Femur (tissue), 1 donor: ENCODE measurements around the gene CACNA1C.

Source experiments
- DNase-seq: peaks from one replicate; pipeline ENCODE4 v3.0.0-alpha.2; 2017

Gene CACNA1C

DNA sequence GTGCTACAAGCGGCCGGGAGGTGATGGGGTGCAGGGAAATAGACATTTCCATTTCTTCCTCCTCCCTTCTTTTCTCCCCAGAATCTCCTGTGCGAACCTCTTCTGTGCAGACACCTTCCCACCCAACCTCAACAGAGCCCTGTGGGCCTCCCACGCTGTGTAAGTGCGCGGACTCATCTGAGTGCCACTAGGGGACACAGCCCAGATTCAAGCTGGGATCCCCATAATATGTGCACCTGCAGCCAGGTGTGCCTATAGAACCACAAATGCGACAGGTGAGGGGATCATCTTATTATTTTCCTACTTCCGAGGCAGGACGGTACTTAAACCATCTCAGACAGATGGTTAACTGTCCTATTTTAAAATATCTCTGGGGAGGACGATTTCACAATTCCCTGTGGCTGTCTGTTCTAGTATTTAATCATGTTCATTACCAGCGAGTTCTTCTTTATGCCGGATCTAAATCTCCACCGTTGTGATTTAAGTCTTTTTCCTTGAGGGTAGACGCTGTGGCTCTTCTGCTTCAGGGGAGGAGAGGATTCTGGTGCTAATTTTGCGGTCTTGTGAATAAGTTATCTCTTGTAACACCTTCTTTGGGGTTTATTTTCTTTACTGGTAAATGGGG is 17.2 kb upstream of the CACNA1C start:
- no peak for DNase-seq

DNA sequence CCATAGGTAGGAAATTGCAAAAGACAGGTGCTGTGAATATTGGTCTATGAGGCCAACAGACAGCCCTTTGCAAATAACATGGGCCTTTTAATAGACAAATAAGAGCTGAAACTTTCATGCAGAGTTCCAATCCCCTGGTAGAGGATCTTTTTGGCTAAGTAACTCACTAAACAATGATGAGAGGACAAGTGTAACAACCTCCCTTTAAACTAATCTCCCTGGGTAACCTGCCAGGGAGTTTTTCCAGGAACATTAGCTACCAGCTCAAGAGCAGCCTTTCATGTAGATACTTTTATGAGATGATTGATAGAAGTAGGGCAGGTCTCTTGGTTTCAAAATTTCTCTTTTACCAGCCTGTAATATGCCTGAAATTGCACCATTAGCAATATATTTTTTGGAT is 13.8 kb upstream of the CACNA1C start:
- DNase-seq, result no peak

DNA sequence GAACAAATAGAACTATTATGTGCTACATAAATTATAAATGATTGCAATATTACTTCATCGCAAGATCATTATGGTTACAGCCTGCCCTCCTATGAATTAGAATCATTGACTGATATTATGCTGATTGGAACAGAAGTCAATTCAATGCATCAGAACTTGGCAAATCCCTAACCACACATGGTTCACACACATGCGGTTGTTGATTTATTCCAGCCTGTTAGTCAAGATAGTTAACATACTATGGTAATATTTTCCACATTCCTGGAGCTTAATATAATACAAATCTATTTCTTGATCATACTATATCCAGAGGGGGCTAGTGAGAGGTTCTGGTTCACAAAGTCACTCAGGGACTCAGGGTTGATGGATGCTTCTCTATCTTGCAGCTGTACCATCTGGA is 9.7 kb upstream of the CACNA1C start:
- DNase-seq, result no peak

DNA sequence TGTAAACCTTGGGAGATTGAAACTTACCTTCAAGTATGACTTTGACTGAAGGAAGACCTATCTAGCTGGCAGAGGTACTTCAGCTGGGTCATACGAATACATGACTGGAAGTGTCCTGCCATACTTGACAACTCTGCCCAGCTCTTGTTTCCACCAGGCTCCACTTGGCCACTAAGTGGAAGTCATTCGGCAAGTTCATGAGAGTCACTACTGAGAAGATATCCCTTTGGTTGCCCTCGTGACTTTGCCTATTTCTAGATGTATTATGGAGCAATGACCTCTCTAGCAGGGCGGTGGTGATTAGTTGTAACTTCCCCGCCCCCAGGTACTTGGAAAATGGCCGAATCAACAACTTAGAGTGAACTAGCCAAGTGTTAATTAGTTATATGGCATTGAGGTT is 8.6 kb upstream of the CACNA1C start:
- DNase-seq, result no peak

DNA sequence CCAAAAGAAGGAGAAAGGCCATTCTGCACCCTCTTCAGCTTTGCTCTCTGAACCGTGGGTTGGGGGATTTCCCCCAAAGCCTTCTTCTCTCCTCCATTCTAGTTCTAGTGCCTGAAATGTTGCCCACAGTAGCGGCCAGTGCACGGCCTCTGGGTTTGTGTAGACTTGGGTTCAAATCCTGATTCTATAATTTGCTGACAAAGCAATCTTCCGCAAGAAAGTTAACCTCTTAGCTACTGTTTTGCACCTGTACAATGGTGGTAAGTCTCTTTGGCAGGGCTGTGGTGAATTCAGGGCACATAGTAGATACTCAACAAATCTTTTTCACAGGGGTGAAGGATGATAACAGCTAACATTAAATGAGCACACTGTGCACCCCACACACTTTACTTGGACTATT is 5.8 kb upstream of the CACNA1C start:
- no peak for DNase-seq

DNA sequence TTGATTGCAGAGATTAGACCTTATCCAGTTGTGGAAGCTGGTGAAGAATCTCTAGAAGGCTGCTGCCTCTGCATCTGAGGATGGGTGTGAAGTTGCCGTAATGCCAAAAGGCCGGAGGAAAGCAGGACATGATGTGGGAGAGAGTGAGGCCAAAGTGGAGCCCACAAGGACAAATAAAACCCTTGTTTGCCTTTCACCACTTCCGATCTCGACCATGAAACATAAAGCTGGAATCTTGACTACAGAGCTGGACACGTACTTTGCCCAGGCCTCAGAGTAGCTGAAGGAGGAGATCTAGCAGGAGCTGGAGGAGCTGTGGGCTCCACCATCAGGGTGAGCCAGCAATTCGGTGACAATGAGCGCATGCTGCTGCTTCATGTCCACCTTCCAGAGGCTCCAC is 5.0 kb upstream of the CACNA1C start:
- no peak for DNase-seq

DNA sequence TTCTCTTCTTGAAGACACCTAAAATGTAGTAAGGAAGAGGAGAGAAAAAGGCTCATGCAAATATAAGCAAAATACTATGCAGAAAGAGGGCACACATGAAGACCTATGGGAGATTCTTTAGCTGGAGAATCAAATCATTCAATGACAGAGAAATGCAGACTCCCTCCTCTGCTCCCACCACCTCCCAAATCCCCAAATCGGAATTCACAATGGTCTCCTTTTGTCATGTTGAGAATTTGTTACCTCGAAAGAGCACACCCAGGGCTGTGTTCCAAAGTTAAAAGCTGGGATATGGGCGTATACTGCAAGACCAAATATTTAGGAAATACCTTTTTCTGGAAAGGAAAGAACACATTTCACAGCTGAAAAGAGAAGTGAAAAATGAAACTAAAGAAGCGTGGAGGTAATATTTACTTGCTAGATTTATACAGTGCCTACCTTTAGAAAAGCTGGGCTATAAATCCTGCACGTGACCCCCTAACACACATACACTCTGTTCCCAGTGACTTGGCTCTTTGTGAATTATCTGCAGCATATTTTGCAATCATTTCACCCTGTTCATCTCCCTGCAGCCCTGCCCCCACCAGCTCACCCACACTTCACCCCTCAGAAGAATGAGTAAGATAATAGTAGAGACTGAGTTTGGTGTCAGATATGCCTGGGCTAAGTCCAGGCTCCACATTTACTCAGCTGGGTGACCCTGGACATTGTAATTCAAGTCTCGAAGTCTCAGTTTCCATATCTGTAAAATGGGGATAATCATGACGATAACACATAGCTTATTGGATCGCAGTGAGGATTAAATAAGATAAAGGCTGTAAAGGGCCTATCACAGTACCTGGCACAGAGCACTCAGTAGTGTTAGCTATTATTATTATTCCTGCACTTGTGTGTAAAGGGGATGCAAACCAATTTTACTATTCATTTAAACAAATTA is 2.9 kb upstream of the CACNA1C start:
- no peak for DNase-seq

DNA sequence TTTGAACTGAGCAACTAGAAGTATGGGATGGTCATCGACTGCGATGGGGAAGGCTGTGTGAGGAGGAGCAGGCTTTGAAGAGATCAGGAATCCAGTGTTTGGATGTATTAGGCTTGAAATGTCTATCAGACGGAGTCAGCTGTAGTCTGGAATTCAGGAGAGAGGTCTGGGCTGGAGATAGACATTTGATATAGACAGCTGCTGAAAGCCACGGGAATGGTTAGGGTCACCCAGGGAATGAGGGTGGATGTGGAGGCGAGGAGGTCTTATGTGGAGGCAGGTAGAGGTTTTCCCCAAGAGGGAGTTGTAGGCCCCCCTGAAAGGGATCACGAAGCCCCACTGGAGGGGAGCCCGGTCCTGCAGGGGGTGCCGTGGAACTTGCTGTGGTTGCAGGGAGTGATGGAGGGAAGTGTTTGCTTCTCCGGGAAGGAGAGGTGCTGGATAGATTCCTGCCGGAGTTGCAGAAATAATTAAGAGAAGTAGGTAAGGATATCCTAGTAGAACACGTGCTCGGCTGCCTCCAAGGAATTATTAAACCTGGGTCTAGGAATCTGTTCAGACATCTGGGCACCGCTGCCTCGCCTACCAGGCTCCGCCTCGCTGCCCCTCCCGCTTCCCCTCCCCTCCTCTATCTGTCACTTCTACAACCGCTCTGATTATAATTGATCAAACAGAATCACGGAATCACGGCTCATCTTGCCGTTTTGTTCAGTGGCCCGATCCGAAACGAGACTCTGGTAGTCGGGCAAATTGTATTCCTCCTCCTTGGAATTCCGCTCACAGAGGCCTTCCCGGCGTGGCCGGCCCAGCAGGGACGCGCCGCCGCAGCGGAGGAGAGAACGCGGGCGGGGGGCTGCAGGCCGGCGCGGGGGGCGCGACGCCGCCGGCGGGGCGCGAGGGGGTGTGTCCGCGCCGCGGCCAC is 826 bp upstream of the CACNA1C start:
- peak; percentile 37 for DNase-seq

DNA sequence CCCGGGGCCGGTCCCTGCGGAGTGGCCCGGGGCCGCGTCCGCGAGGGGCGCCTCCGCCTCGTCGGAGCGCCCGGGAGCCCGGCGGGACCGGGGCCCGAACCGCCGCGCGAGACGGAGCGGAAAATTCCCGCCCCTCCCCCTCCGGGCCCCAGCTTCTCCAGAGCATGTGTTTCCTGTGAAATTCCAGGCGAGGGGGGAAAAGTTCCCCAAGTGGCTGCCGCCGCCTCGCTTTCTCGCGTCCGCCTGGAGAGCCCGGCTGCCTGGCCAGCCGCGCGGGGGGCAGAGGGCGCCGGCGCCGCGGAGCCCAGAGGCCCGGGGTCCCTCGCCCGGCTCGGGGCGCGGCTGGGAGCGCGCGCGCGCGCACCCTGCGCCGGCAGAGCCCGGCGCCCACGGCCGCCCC is 904 bp downstream of the CACNA1C start:
- peak; percentile 57 for DNase-seq

DNA sequence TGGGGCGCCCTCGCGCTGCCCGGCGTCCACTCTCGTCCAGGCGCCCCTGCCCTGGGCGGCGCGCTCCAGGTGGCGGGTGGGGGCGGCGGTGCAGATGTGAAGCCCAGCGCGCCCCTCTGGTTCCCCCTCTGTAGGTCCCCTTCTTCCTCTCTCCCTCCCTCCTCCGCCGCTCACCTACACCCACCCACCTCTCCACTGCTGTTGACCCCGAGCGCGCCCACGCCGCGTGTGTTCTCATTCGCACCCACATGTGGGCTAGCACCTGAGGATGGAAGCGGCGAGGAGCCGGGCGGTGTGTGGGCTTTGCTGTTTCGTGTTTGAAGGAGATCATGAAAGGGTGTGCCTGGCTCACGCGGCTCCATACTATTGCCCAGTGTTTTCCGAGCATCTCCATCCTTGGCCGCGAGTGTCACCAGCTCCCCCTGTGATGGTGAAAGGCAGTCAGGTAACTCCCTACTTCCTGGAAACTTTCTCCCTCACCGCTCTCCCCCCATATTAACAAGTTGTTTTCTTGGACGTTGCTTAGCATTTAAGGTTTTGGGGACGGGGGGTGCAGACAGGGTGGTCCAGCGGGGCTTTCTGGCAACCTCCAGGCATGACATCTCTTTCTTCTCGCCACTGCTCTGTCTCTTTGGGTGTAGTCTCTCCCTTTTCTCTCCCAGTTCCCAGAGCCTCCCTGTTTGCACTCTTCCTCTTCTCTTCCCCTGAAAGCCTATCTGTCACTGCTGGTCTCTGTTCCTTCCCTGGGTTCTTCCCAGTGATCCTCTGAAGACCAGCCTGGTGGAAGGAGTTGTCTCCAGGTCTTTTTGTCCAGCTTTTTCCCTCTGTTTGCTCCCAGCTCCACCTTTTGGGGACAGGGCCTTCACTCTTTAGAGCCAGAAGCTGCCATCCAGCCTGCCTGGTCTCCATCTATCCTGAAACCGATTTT is 1.6 kb downstream of the CACNA1C start:
- peak; percentile 50 for DNase-seq

DNA sequence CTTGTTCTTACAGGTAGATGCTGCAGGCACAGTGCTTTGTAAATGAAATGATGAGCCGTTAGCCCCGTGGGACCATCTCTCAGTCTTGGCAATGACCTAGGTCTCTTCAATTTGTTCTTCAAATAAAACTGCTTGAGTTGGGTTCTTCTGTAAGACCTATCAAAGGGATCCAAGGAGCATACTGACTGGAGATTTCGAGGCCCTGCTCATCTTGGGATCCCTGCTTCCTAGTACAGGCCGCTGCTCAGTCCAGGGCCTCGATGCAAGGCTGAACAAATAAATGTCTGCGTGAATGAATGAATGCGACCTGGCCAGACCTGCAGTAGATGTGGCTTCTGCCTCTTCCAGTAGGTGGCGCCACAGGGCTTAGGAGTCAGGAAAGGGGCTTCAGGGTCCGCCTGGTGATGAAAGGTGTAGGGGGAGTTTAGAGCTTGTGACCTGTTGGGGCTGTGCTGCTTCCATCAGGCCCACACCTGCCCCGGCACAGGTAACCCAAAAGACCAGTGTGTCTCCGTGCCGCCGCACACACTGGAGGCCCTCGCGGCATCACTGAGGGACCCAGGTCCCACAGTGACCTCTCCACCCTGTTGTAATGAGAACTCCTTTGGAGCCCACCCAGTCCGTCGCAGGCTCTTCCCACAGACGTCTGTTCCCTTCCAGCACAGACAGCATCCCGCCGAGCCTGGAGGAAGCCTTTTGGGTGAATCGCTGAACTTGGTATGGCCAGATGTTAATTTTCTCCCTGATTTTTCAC is 4.4 kb downstream of the CACNA1C start:
- DNase-seq, result peak; percentile 60

DNA sequence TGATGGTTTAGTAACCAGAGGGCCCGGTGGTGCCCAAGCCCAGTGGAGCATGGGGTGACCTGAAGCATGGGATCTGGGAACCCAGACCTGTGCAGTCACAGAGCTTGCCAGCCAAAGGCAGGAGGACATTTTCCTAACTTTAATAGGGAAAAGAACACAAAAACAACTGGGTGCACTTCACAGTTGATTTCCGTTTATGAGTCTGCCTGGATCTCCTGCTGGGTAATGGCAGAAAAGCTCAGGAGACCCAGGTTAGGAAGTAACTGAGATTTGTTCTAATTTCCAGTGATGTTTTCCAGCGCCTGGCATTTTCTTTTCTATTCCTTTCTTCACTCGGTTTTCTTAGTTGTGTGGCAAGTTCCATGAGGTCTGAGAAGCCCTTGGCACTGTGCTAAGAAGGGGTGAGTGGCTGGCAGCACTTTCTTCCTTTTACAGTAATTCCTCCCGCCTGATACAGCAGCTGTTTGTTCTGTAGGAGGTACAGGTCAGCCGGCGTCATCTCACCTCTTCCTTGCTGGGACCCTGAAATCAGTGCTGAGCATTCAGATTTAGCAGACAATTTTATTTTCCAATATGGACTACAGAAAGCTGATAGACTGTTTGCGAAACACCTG is 5.1 kb downstream of the CACNA1C start:
- no peak for DNase-seq

DNA sequence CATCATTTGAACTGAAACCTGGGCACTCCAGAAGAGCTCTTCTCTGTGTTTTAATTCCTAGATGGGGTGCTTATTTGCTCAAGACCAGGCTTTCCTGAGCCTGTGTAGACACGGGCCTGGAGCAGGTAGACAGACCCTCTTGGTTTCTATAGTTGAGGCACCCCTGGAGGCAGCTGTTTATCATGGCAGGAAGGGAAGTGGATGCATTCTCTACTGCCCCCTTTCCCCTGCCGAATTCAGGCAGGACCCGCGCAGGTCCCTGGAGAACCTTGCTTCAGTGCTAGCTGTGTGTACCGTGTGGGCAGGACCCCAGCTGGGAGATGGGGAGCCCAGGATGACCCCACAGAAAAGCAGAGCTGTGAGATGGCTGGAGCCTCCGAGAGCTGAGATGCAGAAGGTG is 6.0 kb downstream of the CACNA1C start:
- no peak for DNase-seq

DNA sequence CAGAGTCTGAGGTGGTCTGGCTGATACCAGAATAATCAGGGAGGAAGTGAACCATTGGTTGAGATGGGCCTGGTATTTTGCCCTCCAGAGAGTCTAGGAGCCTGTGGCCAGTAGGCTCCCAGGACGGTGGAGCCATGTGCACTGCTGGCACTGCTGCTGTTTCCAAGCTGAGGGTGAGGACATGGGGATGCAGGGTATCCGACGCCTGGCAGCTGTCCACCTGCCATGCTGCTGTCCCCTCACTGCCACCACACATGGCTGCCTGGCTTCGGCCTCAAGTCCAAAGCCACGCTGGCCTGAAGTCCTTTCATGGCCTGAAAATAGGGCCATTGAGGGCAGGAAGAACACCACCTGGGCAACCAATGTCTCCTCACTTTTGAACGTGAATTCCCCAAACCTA is 8.6 kb downstream of the CACNA1C start:
- DNase-seq, result no peak

DNA sequence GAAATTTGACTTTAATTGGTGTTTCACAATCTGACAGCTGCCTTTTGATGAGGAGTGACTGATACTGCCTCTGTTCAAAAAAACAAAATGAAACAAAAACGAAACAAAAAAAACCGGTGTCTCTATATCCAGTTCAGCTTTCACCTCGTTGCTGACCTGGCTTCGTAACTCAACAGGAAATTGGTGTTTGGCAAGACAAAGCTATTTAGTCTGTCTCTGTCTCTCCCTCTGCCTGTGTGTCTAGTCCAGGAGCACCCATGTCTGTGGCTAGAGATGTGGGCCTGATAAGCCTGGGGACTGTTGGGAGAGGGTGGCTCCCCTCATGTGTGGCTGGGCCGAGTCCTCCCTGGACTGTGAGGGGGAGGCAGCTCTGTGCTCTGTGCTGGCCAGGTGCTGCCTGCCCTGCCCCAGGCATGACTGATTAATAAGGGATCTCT is 11.3 kb downstream of the CACNA1C start:
- DNase-seq, result no peak

DNA sequence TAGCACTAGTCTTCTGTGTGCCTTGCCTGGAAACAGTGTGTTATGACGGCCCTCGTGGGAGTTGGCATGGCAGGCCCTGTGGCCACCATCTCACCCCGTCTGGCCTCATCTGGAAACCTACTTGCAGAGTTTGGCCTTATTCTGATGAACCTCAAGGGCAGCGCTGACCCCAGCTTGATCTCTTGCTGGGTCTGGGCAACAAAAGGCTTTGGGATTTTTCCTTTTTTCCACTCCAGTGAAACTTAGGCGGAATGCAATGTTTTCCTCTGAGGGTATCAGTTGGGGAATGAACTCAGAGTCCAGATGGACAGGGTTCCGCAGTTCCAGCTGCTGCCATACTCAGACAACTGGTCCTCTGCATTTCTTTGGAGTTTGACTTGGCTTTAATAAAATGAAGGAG is 15.9 kb downstream of the CACNA1C start:
- DNase-seq, result no peak

DNA sequence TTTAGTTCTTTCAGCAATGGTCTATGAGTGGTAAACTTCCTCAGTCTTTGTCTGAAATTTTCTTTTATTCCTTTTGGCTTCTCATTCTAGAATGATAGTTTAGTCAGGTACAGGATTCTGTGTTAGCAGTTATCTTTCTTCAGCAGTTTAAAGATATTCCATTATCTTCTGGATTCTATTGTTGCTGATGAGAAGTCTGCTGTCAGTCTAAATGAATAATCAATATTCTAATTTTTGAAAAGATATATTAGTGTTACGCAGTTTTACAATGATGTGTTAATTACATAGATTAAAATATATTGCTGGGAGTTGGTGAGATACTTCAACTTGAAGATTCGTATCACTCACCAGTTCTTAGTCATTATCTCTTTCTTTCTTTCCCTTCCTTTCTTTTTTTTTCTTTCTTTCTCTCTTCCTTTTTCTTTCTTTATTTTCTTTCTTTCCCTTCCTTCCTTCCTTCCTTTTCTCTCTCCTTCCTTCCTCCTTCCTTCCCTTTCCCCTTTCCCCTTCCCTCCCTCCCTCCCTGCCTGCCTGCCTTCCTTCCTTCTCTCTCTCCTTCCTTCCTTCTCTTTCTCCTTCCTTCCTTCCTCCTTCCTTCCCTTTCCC is 17.8 kb downstream of the CACNA1C start:
- DNase-seq, result no peak

DNA sequence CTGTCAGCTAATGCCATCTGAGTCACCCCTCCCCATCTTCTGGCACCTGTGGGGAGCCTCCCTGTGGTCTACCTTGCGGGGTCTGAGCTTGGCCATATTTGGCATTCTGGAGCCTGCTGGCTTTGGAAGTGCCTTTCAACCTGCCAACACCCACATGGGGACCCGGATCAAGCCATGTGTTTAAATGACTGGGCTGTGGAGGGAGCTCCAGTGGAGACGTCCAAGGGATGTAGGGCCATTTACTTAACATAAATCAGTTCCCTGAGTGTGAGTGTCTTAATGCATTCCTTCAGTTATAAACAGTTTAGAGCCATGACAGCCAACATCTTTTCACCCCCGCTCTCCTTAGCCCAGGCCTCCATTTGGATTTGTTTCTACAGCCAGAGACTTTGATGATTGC is 22.0 kb downstream of the CACNA1C start:
- DNase-seq, result no peak

DNA sequence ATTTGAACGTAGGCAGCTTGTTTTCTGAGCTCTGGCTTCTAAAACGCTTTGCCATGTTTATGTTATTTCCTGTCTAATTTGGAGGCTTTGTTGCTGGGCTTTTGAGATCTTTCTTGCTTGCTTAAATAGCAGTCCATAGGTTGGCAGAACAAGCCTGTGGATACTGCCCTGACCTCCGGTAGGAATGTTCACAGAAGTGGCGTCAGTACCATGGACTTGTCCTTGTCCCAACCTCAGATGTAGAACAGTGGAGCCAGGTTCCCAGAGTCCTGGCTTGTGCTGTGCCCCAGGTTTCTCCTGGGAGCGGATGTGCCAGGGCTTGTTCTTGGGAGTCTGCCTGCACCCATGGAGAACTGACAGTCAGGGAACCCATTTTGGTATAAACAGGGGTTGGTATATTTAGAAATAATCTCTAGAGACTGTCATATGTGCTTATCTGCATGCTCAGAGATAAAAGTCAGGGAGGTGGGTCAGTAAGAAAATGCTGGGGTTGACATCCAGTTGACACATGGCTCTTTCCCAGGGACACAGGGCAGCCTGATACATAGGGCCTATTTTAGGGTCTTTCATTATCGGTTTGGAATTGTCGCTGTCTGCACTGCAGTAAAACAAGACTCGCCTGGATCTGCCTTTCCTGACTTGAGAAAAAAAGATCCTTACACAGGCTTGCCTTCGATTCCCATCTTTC is 22.9 kb downstream of the CACNA1C start:
- DNase-seq, result no peak

DNA sequence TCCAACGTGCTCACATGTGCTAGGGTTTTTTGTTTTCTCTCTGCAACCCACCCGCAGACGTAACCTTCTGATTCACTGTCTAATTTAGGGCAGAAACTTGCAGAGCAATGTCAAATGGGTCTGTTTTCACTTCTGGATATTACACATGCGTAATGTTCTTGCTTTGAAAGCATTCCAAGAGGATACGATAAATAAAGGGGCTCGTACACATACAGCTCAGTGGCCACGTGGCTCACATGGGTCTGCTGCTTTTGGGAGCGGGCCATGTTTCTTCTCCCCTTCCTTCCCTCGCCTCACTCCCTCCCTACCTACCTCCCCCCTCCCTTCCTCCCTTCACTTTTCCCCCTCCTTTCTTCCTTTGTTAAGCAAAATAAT is 23.4 kb downstream of the CACNA1C start:
- no peak for DNase-seq
